ENCODE measurements around the gene ZNF610.

ZNF610 gene

DNA sequence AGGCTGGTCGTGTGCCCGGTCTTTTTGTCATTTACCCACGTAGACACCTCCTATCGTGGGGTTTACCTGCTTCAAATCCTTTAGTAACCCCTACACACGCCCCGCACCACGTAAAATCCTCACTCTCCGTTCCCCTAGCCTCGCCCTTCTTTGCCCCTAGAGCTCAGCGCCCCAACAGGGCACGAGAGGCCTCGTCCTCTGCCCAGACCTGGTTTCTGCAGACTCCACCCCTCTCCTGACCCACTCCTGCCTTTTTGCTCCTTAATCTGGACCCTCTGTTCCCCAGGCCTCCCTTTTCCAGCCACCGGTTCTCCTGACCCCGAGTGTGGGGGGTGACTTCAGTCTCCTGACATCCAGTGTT is 62.0 kb downstream of the ZNF610 start:
- DNase-seq (ENCODE audit: low read depth), result no peak

DNA sequence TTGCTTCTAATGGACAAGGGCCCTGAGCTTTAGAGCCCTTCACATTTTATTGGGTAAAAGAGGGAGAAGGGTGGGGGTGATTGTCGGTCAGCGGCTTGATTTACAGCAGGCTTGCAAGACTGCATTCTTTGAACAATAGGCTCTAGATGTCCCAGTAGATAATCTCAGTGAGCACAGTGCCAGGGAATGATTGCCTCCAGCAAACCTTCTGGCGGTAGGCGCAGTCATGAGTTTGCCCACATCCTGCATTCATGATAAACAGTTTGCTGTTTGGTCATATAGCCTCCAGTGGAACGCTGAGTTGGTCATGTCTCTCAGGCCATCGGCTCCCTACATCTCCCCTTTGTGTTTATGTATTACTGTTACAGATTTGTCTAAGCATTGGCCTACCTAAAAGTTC is 74.2 kb downstream of the ZNF610 start:
- DNase-seq (ENCODE audit: low read depth), result no peak

DNA sequence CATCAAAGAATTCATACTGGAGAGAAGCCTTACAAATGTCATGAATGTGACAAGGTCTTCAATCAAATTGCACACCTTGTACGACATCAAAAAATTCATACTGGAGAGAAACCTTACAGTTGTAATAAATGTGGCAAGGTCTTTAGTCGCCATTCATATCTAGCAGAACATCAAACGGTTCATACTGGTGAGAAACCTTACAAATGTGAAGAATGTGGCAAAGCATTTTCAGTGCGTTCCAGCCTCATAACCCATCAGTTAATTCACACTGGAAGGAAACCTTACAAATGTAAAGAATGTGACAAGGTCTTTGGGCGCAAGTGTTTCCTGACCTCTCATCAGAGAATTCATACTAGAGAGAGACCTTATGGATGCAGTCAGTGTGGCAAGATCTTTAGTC is 79.7 kb downstream of the ZNF610 start:
- DNase-seq (ENCODE audit: low read depth), result no peak
